ENCODE measurements around the gene KANK3.

KANK3 gene

DNA sequence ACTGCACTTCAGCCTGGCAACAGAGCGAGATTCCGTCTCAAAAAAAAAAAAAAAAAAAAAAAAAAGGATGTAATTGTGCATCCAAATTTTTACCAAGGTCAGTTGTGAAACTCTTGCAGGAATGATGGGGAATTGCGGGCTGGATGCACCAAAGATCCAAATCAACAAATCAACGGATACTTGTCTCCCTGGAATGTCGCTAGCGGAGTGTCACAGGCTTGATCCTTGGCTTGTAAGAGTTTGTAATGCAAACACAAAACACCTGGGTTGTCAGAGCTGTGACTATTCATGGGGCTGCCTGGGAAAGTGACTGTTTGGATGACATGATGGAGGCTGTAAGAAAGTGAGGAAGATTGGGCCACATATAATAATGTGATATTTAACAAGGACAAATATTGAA lies 4.2 kb downstream of the KANK3 start:
- Mint-ChIP-seq H3K27ac (no peak overlapping the region), H3K4me3 (no peak overlapping the region), H3K9me3 (no peaks in the 10 kb centered on the region), H3K4me1 (ENCODE audit: low read depth) (peaks cover 14% of the 10 kb centered on the region), H3K27me3 (peaks cover 89% of the 10 kb centered on the region), H3K36me3 (ENCODE audit: low read depth) (no peaks in the 10 kb centered on the region)
- intact Hi-C loops (cut with micrococcal nuclease) = no loop called here

DNA sequence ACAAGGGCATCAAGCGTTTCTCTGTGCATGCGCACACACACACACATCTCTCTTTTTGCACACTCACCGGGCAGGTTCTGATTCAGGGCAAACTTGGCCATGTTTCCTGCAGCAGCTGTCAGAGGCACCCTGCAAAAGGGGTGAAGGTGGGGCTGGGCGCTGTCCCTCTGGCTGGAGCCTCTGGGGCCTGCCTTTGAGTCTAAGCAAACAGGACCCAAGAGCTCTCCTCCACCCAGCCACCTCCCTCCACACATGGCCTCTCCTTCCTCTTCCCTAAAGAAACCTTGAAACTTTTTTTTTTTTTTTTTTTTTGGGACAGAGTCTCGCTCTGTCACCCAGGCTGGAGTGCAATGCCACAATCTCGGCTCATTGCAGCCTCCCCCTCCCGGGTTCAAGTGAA lies 5.3 kb downstream of the KANK3 start:
- H3K4me3 Mint-ChIP-seq = no peak overlapping the region
- H3K27ac Mint-ChIP-seq = no peak overlapping the region
- no peaks in the 10 kb centered on the region for H3K9me3 Mint-ChIP-seq
- H3K4me1 Mint-ChIP-seq (ENCODE audit: low read depth) = peaks cover 6% of the 10 kb centered on the region
- no peaks in the 10 kb centered on the region for H3K36me3 Mint-ChIP-seq (ENCODE audit: low read depth)
- intact Hi-C loops (cut with micrococcal nuclease) = no loop called here
- H3K27me3 Mint-ChIP-seq = peaks cover 87% of the 10 kb centered on the region

DNA sequence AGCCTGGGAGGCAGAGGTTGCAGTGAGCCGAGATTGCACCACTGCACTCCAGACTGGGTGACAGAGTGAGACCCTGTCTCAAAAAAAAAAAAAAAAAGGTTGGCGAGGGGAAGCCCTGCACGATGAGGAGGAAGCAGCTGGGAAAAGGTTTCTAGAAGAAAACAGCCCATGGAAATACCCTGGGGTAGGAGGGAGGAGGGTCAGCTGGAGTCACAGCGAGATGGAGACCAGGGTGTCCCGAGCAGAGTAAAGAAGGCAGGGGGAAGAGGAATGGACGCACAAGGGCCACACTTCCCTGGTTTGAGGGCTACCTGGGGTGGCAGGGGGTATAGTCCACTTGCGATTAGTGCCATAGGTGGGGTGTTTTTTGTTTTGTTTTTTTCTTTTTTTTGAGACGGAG lies 6.4 kb downstream of the KANK3 start:
- Mint-ChIP-seq H3K27me3 (peaks cover 85% of the 10 kb centered on the region), H3K4me3 (no peak overlapping the region), H3K4me1 (ENCODE audit: low read depth) (peaks cover 6% of the 10 kb centered on the region)

DNA sequence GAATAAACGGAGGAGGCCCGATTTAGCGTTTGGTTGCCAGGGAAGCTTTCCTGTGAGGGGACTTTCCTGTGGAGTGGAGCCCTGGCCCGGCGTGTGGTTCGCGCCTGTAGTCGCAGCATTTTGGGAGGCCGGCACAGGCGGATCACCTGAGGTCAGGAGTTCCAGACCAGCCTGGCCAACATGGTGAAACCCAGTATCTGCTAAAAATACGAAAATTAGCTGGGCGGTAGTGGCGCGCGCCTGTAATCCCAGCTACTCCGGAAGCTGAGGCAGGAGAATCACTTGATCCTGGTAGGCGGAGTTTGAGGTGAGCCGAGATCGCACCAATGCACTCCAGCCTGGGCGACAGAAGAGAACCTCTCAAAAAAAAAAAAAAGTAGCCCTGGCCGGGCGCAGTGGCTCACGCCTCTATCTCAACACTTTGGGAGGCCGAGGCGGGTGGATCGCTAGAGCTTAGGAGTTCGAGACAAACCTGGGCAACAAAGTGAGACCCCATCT lies 6.9 kb downstream of the KANK3 start:
- H3K4me3 Mint-ChIP-seq = peak overlapping the region; percentile 26
- intact Hi-C loops (cut with micrococcal nuclease) = no loop called here

More for the DNA sequence above, 6.4 kb downstream of the KANK3 start:
- Mint-ChIP-seq H3K27ac (no peak overlapping the region), H3K36me3 (ENCODE audit: low read depth) (no peaks in the 10 kb centered on the region), H3K9me3 (no peaks in the 10 kb centered on the region)
- intact Hi-C loops (cut with micrococcal nuclease) = no loop called here

DNA sequence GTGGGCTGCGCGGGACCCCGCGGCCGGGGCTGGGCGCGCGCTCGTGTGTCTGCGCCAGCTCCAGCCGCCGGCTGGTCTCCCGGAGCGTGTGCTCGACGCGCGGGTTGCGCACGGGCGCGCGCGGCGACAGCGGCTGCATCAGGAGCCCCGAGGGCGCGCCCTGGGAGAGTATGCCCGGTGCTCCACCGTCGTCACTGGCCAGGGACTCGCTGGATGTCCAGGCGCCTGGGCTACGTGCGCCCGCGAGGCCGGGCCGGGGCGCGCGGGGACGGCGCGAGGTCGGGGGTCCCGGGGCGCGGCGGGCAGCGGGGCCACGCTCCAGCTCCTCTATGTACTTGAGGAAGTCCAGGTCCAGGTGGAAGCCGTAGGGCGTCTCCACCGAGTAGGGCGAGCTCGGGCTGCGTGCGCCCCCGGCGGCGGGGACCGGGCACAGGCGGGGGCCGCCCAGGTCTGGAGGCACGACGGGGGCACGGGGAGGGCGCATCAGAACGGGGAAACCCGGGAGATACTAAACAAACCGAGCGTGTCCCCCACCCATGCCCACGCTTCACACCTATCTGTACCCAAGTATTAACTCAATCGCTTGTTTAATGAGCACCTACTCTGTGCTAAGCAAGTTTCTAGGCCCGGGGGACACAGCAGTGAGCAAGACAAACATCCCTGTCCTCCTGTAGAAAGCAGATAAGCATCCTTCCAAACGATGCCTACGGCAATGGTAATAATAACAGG lies 7.6 kb downstream of the KANK3 start:
- H3K4me3 Mint-ChIP-seq = peak overlapping the region; percentile 26
- intact Hi-C loops (cut with micrococcal nuclease) = no loop called here
- H3K27ac Mint-ChIP-seq = no peak overlapping the region
- no peaks in the 10 kb centered on the region for H3K9me3 Mint-ChIP-seq
- H3K36me3 Mint-ChIP-seq (ENCODE audit: low read depth) = no peaks in the 10 kb centered on the region
- H3K27me3 Mint-ChIP-seq = peaks cover 83% of the 10 kb centered on the region
- H3K4me1 Mint-ChIP-seq (ENCODE audit: low read depth) = peaks cover 2% of the 10 kb centered on the region

More for the DNA sequence above, 6.9 kb downstream of the KANK3 start:
- no peak overlapping the region for H3K27ac Mint-ChIP-seq
- peaks cover 85% of the 10 kb centered on the region for H3K27me3 Mint-ChIP-seq
- H3K36me3 Mint-ChIP-seq (ENCODE audit: low read depth) = no peaks in the 10 kb centered on the region
- H3K4me1 Mint-ChIP-seq (ENCODE audit: low read depth) = peaks cover 6% of the 10 kb centered on the region
- no peaks in the 10 kb centered on the region for H3K9me3 Mint-ChIP-seq

DNA sequence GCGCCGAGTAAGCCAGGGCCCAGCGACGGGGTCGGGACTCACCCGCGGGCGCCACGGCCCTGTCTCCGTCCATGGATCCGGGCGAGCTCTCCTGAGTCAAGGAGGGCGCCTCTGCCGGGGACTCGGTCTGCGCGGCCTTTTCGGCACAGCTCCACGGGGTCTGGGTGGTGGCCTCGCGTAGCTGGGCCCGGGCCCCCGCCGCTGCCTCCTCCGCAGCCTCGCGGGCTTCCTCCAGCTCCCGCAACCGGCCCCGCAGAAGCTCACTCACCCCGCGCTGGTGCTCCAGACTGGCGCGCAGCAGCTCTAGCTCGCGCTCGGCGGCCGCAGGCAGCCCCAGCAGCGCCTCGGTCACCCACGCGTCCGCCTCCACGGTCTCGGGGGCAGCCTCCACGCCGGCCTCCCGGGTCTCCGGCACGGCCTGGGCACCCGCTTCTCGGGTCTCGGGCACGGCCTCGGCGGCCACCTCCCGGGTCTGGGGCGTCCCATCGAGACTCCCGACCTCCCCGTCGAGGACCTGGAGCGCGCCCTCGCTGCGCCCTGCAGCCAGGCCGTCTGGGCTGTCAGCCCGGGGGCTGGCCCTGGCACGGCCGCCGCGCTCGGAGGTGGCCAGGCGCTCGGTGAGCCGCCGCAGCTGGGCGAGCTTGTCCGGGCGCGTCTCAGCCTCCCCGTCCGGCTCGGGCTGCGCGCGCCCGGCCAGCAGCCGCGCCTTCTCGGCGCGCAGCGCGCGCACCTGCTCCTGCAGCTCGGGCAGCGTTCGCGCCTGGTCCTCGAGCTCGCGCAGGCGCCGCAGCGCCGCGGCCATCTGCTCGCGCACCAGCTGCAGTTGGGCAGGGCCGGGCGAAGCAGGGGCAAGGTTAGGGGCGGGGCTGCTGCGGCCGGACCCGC lies 8.4 kb downstream of the KANK3 start:
- Mint-ChIP-seq H3K4me3 (peak overlapping the region; percentile 51), H3K4me1 (ENCODE audit: low read depth) (peaks cover 6% of the 10 kb centered on the region), H3K36me3 (ENCODE audit: low read depth) (no peaks in the 10 kb centered on the region), H3K27ac (no peak overlapping the region), H3K27me3 (peaks cover 79% of the 10 kb centered on the region), H3K9me3 (no peaks in the 10 kb centered on the region)
- intact Hi-C loops (cut with micrococcal nuclease) = no loop called here

DNA sequence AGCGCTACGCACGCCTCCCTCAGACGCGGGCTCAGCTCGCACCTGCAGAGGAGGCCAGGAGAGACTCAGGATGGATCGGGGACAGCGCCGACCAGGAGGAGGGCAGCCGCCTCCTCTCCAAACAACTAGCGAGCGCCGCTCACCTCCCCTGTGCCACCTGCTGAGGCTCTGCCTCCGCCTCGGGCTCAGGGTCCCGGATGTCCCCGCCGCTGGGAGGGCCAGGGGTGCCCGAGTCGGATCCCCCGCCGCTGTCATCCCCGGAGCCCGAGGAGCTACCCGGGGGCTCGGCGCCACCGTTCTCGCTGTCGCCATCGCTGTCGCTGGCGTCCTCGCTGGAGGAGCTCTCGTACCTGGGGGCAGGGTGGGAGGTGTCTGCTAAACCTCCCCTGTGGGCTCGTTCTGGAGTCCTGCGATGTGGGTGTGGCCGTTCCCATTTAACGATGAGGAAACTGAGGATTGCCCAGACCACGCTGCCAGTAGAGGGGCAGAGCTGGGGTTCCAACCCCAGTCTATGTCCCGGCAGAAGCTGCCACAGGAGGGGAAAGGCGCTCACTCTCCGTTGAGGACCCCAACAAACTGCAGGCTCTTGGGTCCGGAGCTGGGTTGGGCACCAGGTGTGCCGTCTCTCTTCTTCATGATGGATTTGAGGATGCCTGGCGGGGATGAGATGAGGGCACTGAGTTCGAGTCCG lies 9.2 kb downstream of the KANK3 start:
- H3K27ac Mint-ChIP-seq = no peak overlapping the region
- H3K36me3 Mint-ChIP-seq (ENCODE audit: low read depth) = no peaks in the 10 kb centered on the region
- intact Hi-C loops (cut with micrococcal nuclease) = no loop called here
- H3K4me3 Mint-ChIP-seq = no peak overlapping the region
- H3K9me3 Mint-ChIP-seq = no peaks in the 10 kb centered on the region
- peaks cover 72% of the 10 kb centered on the region for H3K27me3 Mint-ChIP-seq
- peaks cover 8% of the 10 kb centered on the region for H3K4me1 Mint-ChIP-seq (ENCODE audit: low read depth)

DNA sequence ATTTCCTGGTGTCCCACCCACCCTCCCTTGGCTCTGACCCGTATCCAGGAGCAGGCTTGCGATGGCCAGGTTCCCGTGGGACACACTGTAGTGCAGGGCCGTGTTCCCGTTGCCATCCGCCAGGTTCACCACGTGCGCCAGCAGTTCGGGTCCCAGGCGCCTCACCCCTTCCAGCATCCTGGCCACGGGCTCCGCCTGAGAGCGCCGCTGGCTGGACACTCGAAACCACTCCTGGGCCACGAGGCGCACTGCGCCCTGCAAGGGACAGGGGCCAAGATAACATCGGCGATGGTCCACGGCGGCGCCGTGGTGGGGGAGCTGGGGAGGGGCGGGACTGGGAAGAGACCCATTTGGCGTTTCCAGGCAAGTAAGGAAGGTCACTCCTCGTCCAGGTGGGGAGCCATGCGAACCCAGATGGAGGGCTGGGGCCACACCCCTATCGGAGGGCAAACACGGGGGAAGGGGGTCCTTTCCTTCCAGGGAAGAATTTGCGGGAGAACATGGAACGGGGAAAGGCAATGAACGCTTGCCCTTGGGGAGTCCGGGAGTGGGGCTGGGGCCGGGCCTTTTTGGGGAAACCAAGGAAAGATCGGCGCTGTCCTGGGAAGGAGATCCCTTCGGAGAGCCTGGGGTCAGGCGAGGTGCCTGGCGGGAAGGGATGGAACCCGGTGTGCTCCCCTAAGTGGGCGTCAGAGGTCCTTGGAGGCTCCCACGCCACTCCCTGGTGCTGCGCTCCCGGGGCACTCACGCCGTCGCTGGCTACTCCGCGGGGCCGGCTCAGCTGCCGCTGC lies 9.9 kb downstream of the KANK3 start:
- Mint-ChIP-seq H3K36me3 (ENCODE audit: low read depth) (no peaks in the 10 kb centered on the region), H3K4me1 (ENCODE audit: low read depth) (peaks cover 14% of the 10 kb centered on the region), H3K4me3 (no peak overlapping the region), H3K9me3 (no peaks in the 10 kb centered on the region), H3K27ac (no peak overlapping the region), H3K27me3 (peaks cover 74% of the 10 kb centered on the region)
- intact Hi-C loops (cut with micrococcal nuclease) = no loop called here

DNA sequence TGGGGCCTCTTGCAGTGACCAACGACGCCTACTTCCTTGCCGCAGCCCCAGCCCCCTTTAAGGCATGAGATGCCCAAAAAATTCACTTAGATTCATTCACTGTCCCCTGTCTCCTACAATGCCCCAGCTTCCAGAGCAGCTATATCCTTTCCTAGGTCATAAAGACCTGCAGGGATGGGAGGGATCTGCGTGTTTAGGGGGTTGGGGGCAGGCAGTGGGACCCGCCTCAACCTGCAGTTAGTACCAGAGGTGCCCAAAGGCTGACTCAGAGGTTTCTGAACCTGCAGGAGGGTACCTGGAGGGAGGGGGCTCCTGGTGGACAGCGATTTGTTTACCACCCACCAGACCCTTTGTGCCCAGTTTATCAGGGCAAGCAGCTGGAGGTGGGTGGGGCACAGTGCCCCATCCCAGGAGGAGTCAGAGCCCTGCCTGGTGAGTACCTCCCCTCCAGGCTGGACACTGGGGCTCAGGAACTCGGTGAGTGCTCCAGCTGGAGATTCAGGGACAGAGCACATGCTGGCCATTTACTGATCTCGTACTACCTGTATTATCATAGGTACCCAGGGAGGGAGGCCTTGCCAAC lies 11.7 kb downstream of the KANK3 start:
- H3K27me3 Mint-ChIP-seq = peaks cover 73% of the 10 kb centered on the region
- H3K4me1 Mint-ChIP-seq (ENCODE audit: low read depth) = peaks cover 14% of the 10 kb centered on the region
- peaks cover 8% of the 10 kb centered on the region for H3K9me3 Mint-ChIP-seq
- no peak overlapping the region for H3K4me3 Mint-ChIP-seq
- no peaks in the 10 kb centered on the region for H3K36me3 Mint-ChIP-seq (ENCODE audit: low read depth)
- intact Hi-C loops (cut with micrococcal nuclease) = no loop called here
- no peak overlapping the region for H3K27ac Mint-ChIP-seq

DNA sequence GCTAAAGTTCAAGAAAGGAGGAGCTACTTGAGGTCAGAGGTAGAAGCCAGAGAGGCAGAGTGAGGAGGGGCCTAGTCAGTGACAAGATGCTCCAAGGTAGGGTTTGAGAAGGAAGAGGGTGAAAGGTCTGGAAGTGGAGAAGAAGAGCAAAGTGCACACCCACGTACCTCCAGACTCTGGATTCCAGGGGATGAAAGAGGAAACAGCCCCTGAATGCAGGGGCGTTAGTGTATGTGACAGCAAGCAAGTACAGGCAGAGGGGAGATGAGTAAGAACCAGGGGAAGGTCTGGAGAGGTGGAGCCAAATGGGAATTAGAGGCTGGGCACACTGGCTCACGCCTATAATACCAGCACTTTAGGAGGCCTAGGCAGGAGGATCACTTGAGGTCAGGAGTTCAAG lies 13.1 kb downstream of the KANK3 start:
- Mint-ChIP-seq H3K27me3 (peaks cover 69% of the 10 kb centered on the region), H3K4me1 (ENCODE audit: low read depth) (peaks cover 14% of the 10 kb centered on the region), H3K4me3 (no peak overlapping the region), H3K9me3 (peaks cover 8% of the 10 kb centered on the region), H3K36me3 (ENCODE audit: low read depth) (no peaks in the 10 kb centered on the region), H3K27ac (no peak overlapping the region)
- intact Hi-C loops (cut with micrococcal nuclease) = loop anchor here (10.0 kb wide), 1 partner anchor 65 kb away; no protein-coding TSS in a partner anchor

DNA sequence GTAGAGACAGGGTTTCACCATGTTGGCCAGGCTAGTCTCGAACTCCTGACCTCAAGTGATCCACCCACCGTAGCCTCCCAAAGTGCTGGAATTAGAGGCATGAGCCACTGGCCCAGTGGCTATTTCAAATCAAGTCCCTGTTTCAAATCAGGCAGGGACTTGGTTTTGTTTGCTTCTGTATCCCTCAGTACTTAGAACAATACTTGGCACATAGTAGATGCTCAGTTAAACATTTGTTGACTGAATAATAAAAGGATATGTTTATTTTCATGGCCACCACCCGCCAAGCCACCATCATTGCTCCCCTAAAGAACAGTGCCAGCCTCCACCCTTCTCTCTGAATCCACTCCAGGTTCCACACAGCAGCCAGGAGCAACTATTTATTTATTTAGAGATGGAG lies 17.6 kb downstream of the KANK3 start:
- H3K27ac Mint-ChIP-seq = no peak overlapping the region

DNA sequence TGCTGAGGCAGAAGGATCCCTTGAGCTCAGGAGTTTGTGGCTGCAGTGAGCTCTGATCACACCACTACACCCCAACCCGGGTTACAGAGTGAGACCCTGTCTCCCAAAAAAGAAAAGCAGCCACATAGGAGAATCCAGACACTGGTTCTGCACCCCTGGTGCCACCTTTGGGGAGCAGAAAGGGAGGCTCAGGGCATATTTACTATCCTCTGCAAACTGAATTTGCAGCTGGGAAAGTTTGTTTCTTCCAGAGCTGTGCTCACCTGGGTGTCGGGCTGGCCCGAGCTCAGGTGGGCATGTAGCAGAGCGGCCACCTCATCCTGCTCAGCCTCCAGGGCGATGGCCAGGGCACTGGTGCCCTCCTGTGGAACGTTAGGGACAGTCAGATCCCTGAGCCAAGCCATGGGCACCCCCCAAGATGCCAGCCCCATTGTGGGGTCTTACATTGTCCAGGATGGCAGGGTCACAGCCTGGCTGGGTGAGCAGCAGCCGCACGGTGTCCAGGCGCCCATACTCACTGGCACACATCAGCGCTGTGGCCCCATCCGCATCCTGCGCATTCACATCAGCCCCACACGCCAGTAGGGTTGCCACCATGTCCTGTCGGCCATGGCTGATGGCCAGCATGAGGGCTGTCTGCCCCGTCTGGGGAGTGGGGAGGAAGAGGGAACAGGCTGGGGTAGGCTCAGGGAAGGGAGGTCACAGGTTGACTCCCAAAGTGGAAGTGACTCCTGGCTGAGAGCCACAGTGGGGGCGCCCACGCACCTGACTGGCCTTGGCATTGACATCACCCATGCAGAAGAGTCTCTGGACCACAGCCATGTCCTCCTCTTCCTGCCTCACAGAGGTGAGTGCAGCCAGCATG lies 18.6 kb downstream of the KANK3 start:
- intact Hi-C loops (cut with micrococcal nuclease) = loop anchor here (10.0 kb wide), 1 partner anchor 60 kb away; no protein-coding TSS in a partner anchor
- H3K4me3 Mint-ChIP-seq = no peak overlapping the region

More for the DNA sequence above, 17.6 kb downstream of the KANK3 start:
- peaks cover 37% of the 10 kb centered on the region for H3K36me3 Mint-ChIP-seq (ENCODE audit: low read depth)
- H3K4me3 Mint-ChIP-seq = no peak overlapping the region
- H3K9me3 Mint-ChIP-seq = peaks cover 8% of the 10 kb centered on the region
- peaks cover 50% of the 10 kb centered on the region for H3K4me1 Mint-ChIP-seq (ENCODE audit: low read depth)
- intact Hi-C loops (cut with micrococcal nuclease) = loop anchor here (10.0 kb wide), 1 partner anchor 61 kb away; no protein-coding TSS in a partner anchor
- H3K27me3 Mint-ChIP-seq = peaks cover 36% of the 10 kb centered on the region

More for the DNA sequence above, 18.6 kb downstream of the KANK3 start:
- Mint-ChIP-seq H3K4me1 (ENCODE audit: low read depth) (peaks cover 52% of the 10 kb centered on the region), H3K27me3 (peaks cover 30% of the 10 kb centered on the region), H3K27ac (no peak overlapping the region), H3K36me3 (ENCODE audit: low read depth) (peaks cover 38% of the 10 kb centered on the region), H3K9me3 (peaks cover 8% of the 10 kb centered on the region)

Data from dendritic cell treated with granulocyte-macrophage colony-stimulating factor and Interleukin-4, amounts not matched to agents 40 ng/mL and 50 ng/mL, for 4 days (primary cell).